Measurements from ENCODE around the gene SLC9A9.

The SLC9A9 gene

GRCh38 chr3:143686638-143687197 is 161.6 kb downstream of the SLC9A9 start:
- no peak for DNase-seq

GRCh38 chr3:143685491-143685890 is 162.8 kb downstream of the SLC9A9 start:
- no peak for DNase-seq

- no peak for DNase-seq
Measured at GRCh38 chr3:143677430-143677829, 170.8 kb downstream of the SLC9A9 start.

- DNase-seq: no peak
Measured at GRCh38 chr3:143676747-143677146, 171.5 kb downstream of the SLC9A9 start.

GRCh38 chr3:143676021-143676420 is 172.2 kb downstream of the SLC9A9 start:
- DNase-seq: no peak

GRCh38 chr3:143674100-143674968 is 173.9 kb downstream of the SLC9A9 start:
- DNase-seq: peak; percentile 81 to 92 (median 86)

- DNase-seq: no peak
Measured at GRCh38 chr3:143672396-143673165, 175.7 kb downstream of the SLC9A9 start.

- no peak for DNase-seq
Measured at GRCh38 chr3:143671626-143672025, 176.6 kb downstream of the SLC9A9 start.

- DNase-seq: no peak
Measured at GRCh38 chr3:143668924-143669790, 179.1 kb downstream of the SLC9A9 start.

- no peak for DNase-seq
Measured at GRCh38 chr3:143668385-143668784, 179.9 kb downstream of the SLC9A9 start.

- DNase-seq: no peak
Measured at GRCh38 chr3:143661677-143662076, 186.6 kb downstream of the SLC9A9 start.

- DNase-seq: no peak
Measured at GRCh38 chr3:143658861-143659260, 189.4 kb downstream of the SLC9A9 start.

- no peak for DNase-seq
Measured at GRCh38 chr3:143658116-143658515, 190.2 kb downstream of the SLC9A9 start.

- no peak for DNase-seq
Measured at GRCh38 chr3:143657391-143657790, 190.9 kb downstream of the SLC9A9 start.

- peak in 1 of 4 experiments; percentile 6 for DNase-seq
Measured at GRCh38 chr3:143654906-143655305, 193.4 kb downstream of the SLC9A9 start.

GRCh38 chr3:143653935-143654334 is 194.3 kb downstream of the SLC9A9 start:
- DNase-seq: no peak

GRCh38 chr3:143653493-143653892 is 194.8 kb downstream of the SLC9A9 start:
- peak in 2 of 4 experiments; percentile 8 to 16 for DNase-seq

GRCh38 chr3:143652118-143652517 is 196.2 kb downstream of the SLC9A9 start:
- no peak for DNase-seq

GRCh38 chr3:143650827-143651226 is 197.4 kb downstream of the SLC9A9 start:
- peak; percentile 14 to 49 (median 42) for DNase-seq

- no peak for DNase-seq
Measured at GRCh38 chr3:143650120-143650519, 198.1 kb downstream of the SLC9A9 start.

- DNase-seq: no peak
Measured at GRCh38 chr3:143648708-143649107, 199.6 kb downstream of the SLC9A9 start.

- DNase-seq: no peak
Measured at GRCh38 chr3:143648218-143648617, 200.1 kb downstream of the SLC9A9 start.

Data from suppressor macrophage (primary cell).